Tibial artery (tissue), 4 donors: ENCODE results near the gene C1QTNF6.

Experiments used
- DNase-seq, 2 donors: peaks; one replicate each; pipeline ENCODE4 v3.0.0-alpha.2; 2019
- H3K27ac ChIP-seq, 2 donors: fragments of 200-600 bp; sonication (generic) in 1 of 2; 1 replicate in 1 of 2; 2 replicates in 1 of 2; pipeline ENCODE4 v1.5.1; 2018 to 2019; ENCODE audit warnings: mild to moderate bottlenecking in 1 of 2
- H3K27me3 ChIP-seq, 2 donors: fragments of 200-600 bp; sonication (generic) in 1 of 2; one replicate each; pipeline versions ENCODE4 v1.5.1 to v1.6.0; 2016 to 2019
- H3K36me3 ChIP-seq, 3 donors: fragments of 200-600 bp; sonication (generic) in 2 of 3; one replicate each; pipeline ENCODE4 v1.5.1; 2016 to 2019; ENCODE audit warnings: mild to moderate bottlenecking in 2 of 3
- H3K4me1 ChIP-seq, 4 donors: fragments of 200-600 bp; sonication (generic) in 2 of 4; 1 replicate in 3 of 4; 2 replicates in 1 of 4; pipeline ENCODE4 v1.5.1; 2016 to 2019
- H3K4me3 ChIP-seq, 2 donors: fragments of 200-600 bp; sonication (generic) in 1 of 2; 1 replicate in 1 of 2; 2 replicates in 1 of 2; pipeline ENCODE4 v1.5.1; 2018 to 2019; ENCODE audit warnings: mild to moderate bottlenecking in 2 of 2
- H3K9me3 ChIP-seq, 3 donors: fragments of 200-600 bp; sonication (generic) in 1 of 3; one replicate each; pipeline ENCODE4 v1.5.1; 2016 to 2019
- CTCF ChIP-seq, 2 experiments: fragments of 200-600 bp in 1 of 2; fragments of 450-650 bp in 1 of 2; IDR thresholded peaks; one replicate each; pipeline ENCODE4 v1.5.1; 2017 to 2019; ENCODE audit warnings: antibody characterized with exemption in 2 of 2, mild to moderate bottlenecking in 1 of 2, moderate library complexity in 1 of 2
- intact Hi-C: fragments of 100-400 bp; cut with DNase I; formaldehyde crosslinking; loops from one replicate; pipeline ENCODE4 v1.15.0; 2023; ENCODE audit warnings: low total_unique reads

C1QTNF6 gene

GRCh38 chr22:37184380-37184755 lies 3.7 kb downstream of the C1QTNF6 start:
- H3K4me1 ChIP-seq, result peaks cover 0 to 29% (median 10%) of the 10 kb centered on the region in 4 donors
- H3K27ac ChIP-seq, result no peak overlapping the region
- no peak overlapping the region for H3K4me3 ChIP-seq
- no peak for TF ChIP-seq CTCF (IDR thresholded peaks at IDR 0.05)
- intact Hi-C loops, result no loop called here
- no peaks in the 10 kb centered on the region for H3K9me3 ChIP-seq
- H3K36me3 ChIP-seq, result no peaks in the 10 kb centered on the region
- peaks cover 0 to 14% of the 10 kb centered on the region in 2 donors for H3K27me3 ChIP-seq
- DNase-seq, result no peak

DNA sequence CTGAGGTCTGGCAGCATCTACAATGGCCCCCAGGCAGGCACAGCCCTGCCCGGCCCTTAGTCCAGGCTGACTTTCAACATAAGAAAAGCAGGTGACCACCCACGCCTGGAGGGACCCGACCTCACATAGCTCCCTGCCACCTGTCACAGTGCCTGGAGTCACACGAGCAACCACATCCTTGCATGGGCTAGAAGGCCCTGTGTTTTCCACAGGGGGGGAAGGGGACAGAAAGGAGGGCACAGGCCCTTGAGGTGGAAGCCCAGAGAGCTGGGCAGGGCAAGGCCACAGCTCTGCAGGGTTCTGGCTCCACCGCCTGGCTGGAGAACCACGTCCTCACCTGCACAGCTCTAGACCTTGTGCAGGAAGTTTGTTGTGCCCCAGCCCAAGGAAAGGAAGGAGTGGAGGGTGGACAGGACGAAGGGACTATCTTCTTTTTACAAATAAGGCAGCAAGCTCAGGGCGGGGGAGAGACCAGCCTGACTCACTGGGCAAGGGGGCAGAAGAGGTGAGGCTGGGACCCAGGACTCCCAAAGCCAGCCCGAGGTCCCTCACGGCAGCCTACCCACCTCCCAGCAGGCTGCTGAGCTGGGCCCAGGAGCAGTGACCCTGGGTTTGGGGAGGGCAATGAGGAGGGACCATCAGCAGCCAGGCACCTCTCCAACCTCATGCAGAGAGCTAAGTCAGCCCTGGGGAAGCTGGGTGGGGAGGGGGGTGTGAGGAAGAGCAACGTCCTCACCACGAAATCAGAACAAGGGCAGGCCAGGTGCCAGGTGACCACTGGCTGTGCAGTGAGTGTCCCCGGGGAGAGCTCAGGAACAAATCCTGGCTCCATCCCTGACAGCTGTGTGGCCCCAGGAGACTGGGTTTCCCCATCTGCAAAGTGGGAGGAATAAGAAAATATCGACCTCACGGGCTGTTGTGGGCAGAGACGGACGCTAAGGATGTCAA lies 4.3 kb downstream of the C1QTNF6 start:
- Histone ChIP-seq H3K4me1 (peaks cover 0 to 23% (median 11%) of the 10 kb centered on the region in 4 donors), H3K9me3 (no peaks in the 10 kb centered on the region), H3K27me3 (peaks cover 0 to 14% of the 10 kb centered on the region in 2 donors), H3K27ac (no peak overlapping the region), H3K4me3 (no peak overlapping the region), H3K36me3 (no peaks in the 10 kb centered on the region)
- DNase-seq, result no peak
- intact Hi-C loops, result no loop called here
- no peak for TF ChIP-seq CTCF (IDR thresholded peaks at IDR 0.05)

- Histone ChIP-seq H3K4me1 (peaks cover 0 to 20% (median 9%) of the 10 kb centered on the region in 4 donors), H3K4me3 (no peak overlapping the region), H3K9me3 (no peaks in the 10 kb centered on the region), H3K27me3 (peaks cover 0 to 14% of the 10 kb centered on the region in 2 donors), H3K36me3 (no peaks in the 10 kb centered on the region), H3K27ac (no peak overlapping the region)
- intact Hi-C loops, result no loop called here
- no peak for TF ChIP-seq CTCF (IDR thresholded peaks at IDR 0.05)
- no peak for DNase-seq
Observed at GRCh38 chr22:37182949-37183245, 5.2 kb downstream of the C1QTNF6 start.

DNA sequence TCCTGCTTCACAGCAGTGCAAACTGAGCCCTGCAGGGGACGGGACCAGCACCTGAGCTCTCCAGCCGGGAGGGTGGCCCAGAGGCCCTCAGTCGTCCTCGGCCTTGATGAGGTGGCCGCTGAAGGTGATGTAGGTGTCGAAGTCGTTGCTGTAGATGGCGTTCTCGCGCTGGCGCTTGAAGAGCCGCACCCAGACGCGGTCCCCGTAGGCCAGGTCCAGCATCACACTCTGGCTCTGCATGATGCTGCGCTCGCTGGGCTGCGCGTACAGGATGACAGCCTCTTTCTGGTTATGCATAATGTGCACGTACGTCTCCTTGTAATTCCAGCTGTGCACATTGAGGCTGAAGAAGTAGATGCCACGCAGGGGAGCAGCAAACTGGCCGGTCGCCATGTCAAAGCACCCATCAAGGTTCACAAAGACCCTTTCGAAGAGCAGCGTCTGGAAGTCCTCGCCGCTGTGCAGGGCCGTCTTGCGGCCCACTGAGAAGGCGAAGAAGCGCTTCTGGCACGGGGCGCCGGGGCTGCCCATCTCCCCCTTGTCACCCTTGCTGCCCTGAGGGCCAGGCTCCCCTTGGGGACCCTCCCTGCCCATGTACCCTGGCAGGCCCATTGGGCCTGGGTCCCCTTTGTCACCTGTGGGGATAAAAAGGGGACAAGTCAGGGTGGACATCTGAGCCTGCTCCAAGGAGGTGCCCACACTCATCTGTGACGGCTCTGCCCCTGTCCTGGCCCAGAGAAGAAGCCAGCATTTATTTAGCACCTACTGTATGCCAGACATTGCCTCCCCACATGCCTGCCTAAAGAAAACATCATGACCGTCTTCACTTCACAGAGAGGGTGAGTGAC lies 5.7 kb downstream of the C1QTNF6 start:
- Histone ChIP-seq H3K4me3 (no peak overlapping the region), H3K27me3 (peaks cover 0 to 17% of the 10 kb centered on the region in 2 donors), H3K36me3 (no peaks in the 10 kb centered on the region), H3K4me1 (peaks cover 0 to 14% (median 6%) of the 10 kb centered on the region in 4 donors), H3K27ac (no peak overlapping the region), H3K9me3 (no peaks in the 10 kb centered on the region)
- DNase-seq, result no peak
- no peak for TF ChIP-seq CTCF (IDR thresholded peaks at IDR 0.05)
- intact Hi-C loops, result no loop called here

- intact Hi-C loops, result no loop called here
- TF ChIP-seq CTCF (IDR thresholded peaks at IDR 0.05), result no peak
- Histone ChIP-seq H3K4me3 (no peak overlapping the region), H3K27ac (no peak overlapping the region), H3K9me3 (no peaks in the 10 kb centered on the region), H3K27me3 (peaks cover 0 to 17% of the 10 kb centered on the region in 2 donors), H3K4me1 (peaks cover 0 to 16% (median 9%) of the 10 kb centered on the region in 4 donors), H3K36me3 (no peaks in the 10 kb centered on the region)
- DNase-seq, result no peak
Observed at GRCh38 chr22:37181681-37182080, 6.4 kb downstream of the C1QTNF6 start.
